HEK293 (cell line): ENCODE data around the gene TJP3.

ENCODE experiments used
- CTCF ChIA-PET: fragments of 350-600 bp; formaldehyde crosslinking; extraction: SDS; loops from one replicate; lab custom pipeline; 2021; ENCODE audit warnings: antibody characterized with exemption; lab: Yijun Ruan, JAX
- POLR2A ChIA-PET: fragments of 300-600 bp; formaldehyde crosslinking; extraction: SDS; loops from one replicate; lab custom pipeline; 2020; ENCODE audit warnings: antibody characterized with exemption, inconsistent platforms; lab: Yijun Ruan, JAX
- H3K27ac ChIP-seq: fragments of 200-500 bp; sonication (Bioruptor generic); 2 replicates; pipeline ENCODE4 v1.5.1; 2014; ENCODE audit warnings: low read depth, low read length, control low read depth, inconsistent platforms; ENCODE audit errors: extremely low read depth
- H3K36me3 ChIP-seq, 2 experiments: fragments of 200-500 bp in 1 of 2; sonication (Bioruptor generic) in 1 of 2; 1 replicate in 1 of 2; 2 replicates in 1 of 2; pipeline ENCODE4 v1.5.1; 2014 to 2017; ENCODE audit warnings: inconsistent platforms in 2 of 2, low read length in 2 of 2; ENCODE audit not compliant: control insufficient read depth in 2 of 2, insufficient read depth in 1 of 2
- H3K4me1 ChIP-seq: fragments of 200-500 bp; sonication (Bioruptor generic); 2 replicates; pipeline ENCODE4 v1.5.1; 2014; ENCODE audit warnings: mild to moderate bottlenecking, low read length, inconsistent platforms; ENCODE audit not compliant: control insufficient read depth, insufficient read depth
- H3K4me3 ChIP-seq: 2 replicates; pipeline ENCODE4 v1.5.1; 2011; ENCODE audit warnings: low read depth, mild to moderate bottlenecking, control low read depth, low read length, moderate library complexity
- H3K9me3 ChIP-seq: fragments of 200-500 bp; sonication (Bioruptor generic); 2 replicates; pipeline ENCODE4 v1.5.1; 2014; ENCODE audit warnings: low read depth, low read length, inconsistent platforms; ENCODE audit not compliant: control insufficient read depth, insufficient read depth
- KLF1 ChIP-seq: fragments of 450-650 bp; formaldehyde crosslinking; IDR thresholded peaks from 2 replicates; pipeline ENCODE4 v1.5.1; 2016; ENCODE audit warnings: missing biosample characterization, missing genetic modification characterization
- MYNN ChIP-seq: fragments of 450-650 bp; formaldehyde crosslinking; IDR thresholded peaks from 2 replicates; pipeline ENCODE4 v1.5.1; 2016; ENCODE audit warnings: missing biosample characterization, missing genetic modification characterization, borderline replicate concordance
- MZF1 ChIP-seq: fragments of 450-650 bp; formaldehyde crosslinking; IDR thresholded peaks from 2 replicates; pipeline ENCODE4 v1.5.1; 2017; ENCODE audit warnings: missing biosample characterization, missing genetic modification characterization, borderline replicate concordance
- RBAK ChIP-seq: fragments of 450-650 bp; formaldehyde crosslinking; IDR thresholded peaks from 2 replicates; pipeline ENCODE4 v1.5.1; 2016; ENCODE audit warnings: missing biosample characterization, missing genetic modification characterization
- TRIM28 ChIP-seq: IDR thresholded peaks from 2 replicates; pipeline ENCODE4 v1.6.1; 2011; ENCODE audit warnings: low read length, control low read depth, borderline replicate concordance
- ZFP69B ChIP-seq: fragments of 450-650 bp; formaldehyde crosslinking; IDR thresholded peaks from 2 replicates; pipeline ENCODE4 v1.5.1; 2016; ENCODE audit warnings: missing biosample characterization, missing genetic modification characterization
- ZNF121 ChIP-seq: fragments of 450-650 bp; formaldehyde crosslinking; IDR thresholded peaks from 2 replicates; pipeline ENCODE4 v1.5.1; 2016; ENCODE audit warnings: missing biosample characterization, missing genetic modification characterization
- ZNF24 ChIP-seq: fragments of 450-650 bp; formaldehyde crosslinking; IDR thresholded peaks from 2 replicates; pipeline ENCODE4 v1.5.1; 2016; ENCODE audit warnings: missing biosample characterization, missing genetic modification characterization
- ZNF266 ChIP-seq: fragments of 450-650 bp; formaldehyde crosslinking; IDR thresholded peaks from 2 replicates; pipeline ENCODE4 v1.5.1; 2016; ENCODE audit warnings: missing biosample characterization, missing genetic modification characterization, low read depth
- ZNF311 ChIP-seq: fragments of 450-650 bp; formaldehyde crosslinking; IDR thresholded peaks from 2 replicates; pipeline ENCODE4 v1.5.1; 2017; ENCODE audit warnings: missing biosample characterization, missing genetic modification characterization, borderline replicate concordance
- ZNF341 ChIP-seq: fragments of 450-650 bp; formaldehyde crosslinking; IDR thresholded peaks from 2 replicates; pipeline ENCODE4; 2016; ENCODE audit warnings: low read depth, missing biosample characterization, missing genetic modification characterization
- ZNF549 ChIP-seq: fragments of 450-650 bp; IDR thresholded peaks from 2 replicates; pipeline ENCODE4 v1.5.1; 2018; ENCODE audit warnings: missing biosample characterization, missing genetic modification characterization, mild to moderate bottlenecking, inconsistent platforms, moderate library complexity
- ZNF585B ChIP-seq: fragments of 450-650 bp; formaldehyde crosslinking; IDR thresholded peaks from 2 replicates; pipeline ENCODE4 v1.5.1; 2016; ENCODE audit warnings: missing biosample characterization, missing genetic modification characterization
- ZNF624 ChIP-seq: fragments of 450-650 bp; formaldehyde crosslinking; IDR thresholded peaks from 2 replicates; pipeline ENCODE4 v1.5.1; 2017; ENCODE audit warnings: missing biosample characterization, missing genetic modification characterization
- ZNF785 ChIP-seq: fragments of 450-650 bp; formaldehyde crosslinking; IDR thresholded peaks from 2 replicates; pipeline ENCODE4 v1.5.1; 2016; ENCODE audit warnings: missing biosample characterization, missing genetic modification characterization
- TF ChIP-seq, protein P1 (sequence below): fragments of 450-650 bp; formaldehyde crosslinking; IDR thresholded peaks from 2 replicates; pipeline ENCODE4 v1.5.1; 2016; ENCODE audit warnings: missing biosample characterization, missing genetic modification characterization
- TF ChIP-seq, protein P2 (sequence below): fragments of 450-650 bp; formaldehyde crosslinking; IDR thresholded peaks from 2 replicates; pipeline ENCODE4 v1.5.0; 2017; ENCODE audit warnings: missing biosample characterization, missing genetic modification characterization, borderline replicate concordance
- TF ChIP-seq, protein P3 (sequence below): fragments of 450-650 bp; formaldehyde crosslinking; IDR thresholded peaks from 2 replicates; pipeline ENCODE4 v1.5.1; 2016; ENCODE audit warnings: missing biosample characterization, missing genetic modification characterization
- TF ChIP-seq, protein P4 (sequence below): fragments of 450-650 bp; formaldehyde crosslinking; IDR thresholded peaks from 2 replicates; pipeline ENCODE4 v1.5.1; 2017; ENCODE audit warnings: missing biosample characterization, missing genetic modification characterization

TJP3 gene

DNA sequence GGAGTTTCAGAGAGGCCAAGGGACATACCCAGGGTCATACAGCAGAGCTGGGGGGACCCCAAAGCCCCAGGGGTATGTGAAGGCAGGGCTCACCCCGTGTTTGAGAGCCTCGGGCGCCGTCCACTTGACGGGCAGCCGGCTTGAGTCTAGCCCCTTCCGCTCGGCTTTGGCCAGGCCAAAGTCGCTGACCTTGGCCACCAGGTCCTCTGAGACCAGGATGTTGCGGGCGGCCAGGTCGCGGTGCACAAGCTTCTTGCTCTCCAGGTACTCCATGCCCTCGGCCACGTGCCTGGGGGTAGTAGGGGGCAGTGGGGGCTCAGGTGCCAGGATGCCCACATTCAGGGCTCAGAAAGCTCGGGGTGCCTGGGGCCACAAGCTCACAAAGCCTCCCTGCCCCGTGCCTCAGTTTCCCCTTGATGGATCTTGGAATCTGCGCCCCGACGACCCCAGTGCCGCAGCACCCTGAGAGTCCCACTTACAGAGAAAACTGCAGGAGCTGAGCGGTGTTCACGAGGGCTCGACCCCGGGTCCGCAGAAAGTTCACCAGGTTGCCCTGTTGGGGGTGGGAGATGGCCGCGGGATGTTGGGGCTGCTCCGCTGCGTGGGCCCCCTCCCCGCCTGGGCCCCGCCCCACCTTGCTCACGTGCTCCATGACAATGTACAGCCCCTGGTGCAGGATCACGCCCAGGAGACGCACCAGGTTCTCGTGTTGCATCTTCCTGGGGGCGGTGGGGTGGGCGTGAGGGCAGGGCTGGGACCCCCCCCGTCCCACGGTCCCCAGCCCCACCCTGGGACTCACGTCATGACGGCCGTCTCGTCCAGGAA lies 70.9 kb downstream of the TJP3 start:
- ChIA-PET POLR2A (interaction anchor here (0.5 to 1.1 kb wide), 2 partner anchors 16 to 1091 kb away, joined by 3 to 4 read pairs; partner anchors contain the start of gene MRPL54), CTCF (no interaction called here)
- Histone ChIP-seq H3K4me1 (no peaks in the 10 kb centered on the region), H3K36me3 (no peaks in the 10 kb centered on the region), H3K4me3 (no peak overlapping the region), H3K27ac (no peak overlapping the region), H3K9me3 (no peaks in the 10 kb centered on the region)
- TF ChIP-seq, protein P1, sequence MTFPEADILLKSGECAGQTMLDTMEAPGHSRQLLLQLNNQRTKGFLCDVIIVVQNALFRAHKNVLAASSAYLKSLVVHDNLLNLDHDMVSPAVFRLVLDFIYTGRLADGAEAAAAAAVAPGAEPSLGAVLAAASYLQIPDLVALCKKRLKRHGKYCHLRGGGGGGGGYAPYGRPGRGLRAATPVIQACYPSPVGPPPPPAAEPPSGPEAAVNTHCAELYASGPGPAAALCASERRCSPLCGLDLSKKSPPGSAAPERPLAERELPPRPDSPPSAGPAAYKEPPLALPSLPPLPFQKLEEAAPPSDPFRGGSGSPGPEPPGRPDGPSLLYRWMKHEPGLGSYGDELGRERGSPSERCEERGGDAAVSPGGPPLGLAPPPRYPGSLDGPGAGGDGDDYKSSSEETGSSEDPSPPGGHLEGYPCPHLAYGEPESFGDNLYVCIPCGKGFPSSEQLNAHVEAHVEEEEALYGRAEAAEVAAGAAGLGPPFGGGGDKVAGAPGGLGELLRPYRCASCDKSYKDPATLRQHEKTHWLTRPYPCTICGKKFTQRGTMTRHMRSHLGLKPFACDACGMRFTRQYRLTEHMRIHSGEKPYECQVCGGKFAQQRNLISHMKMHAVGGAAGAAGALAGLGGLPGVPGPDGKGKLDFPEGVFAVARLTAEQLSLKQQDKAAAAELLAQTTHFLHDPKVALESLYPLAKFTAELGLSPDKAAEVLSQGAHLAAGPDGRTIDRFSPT (tag by site-specific recombination): 0 out of 2 replicates have a peak, but pooled peaks have one; percentile 17
- TF ChIP-seq MZF1: no peak
- TF ChIP-seq ZNF341: peak; percentile 43
- no peak for TF ChIP-seq ZNF624 (tag by site-specific recombination)
- TF ChIP-seq, protein P2, sequence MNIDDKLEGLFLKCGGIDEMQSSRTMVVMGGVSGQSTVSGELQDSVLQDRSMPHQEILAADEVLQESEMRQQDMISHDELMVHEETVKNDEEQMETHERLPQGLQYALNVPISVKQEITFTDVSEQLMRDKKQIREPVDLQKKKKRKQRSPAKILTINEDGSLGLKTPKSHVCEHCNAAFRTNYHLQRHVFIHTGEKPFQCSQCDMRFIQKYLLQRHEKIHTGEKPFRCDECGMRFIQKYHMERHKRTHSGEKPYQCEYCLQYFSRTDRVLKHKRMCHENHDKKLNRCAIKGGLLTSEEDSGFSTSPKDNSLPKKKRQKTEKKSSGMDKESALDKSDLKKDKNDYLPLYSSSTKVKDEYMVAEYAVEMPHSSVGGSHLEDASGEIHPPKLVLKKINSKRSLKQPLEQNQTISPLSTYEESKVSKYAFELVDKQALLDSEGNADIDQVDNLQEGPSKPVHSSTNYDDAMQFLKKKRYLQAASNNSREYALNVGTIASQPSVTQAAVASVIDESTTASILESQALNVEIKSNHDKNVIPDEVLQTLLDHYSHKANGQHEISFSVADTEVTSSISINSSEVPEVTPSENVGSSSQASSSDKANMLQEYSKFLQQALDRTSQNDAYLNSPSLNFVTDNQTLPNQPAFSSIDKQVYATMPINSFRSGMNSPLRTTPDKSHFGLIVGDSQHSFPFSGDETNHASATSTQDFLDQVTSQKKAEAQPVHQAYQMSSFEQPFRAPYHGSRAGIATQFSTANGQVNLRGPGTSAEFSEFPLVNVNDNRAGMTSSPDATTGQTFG: no peak
- no peak for TF ChIP-seq ZNF311 (tag by site-specific recombination)
- no peak for TF ChIP-seq ZNF585B (tag by site-specific recombination)
- 0 out of 2 replicates have a peak, but pooled peaks have one; percentile 11 for TF ChIP-seq KLF1 (tag by site-specific recombination)
- TF ChIP-seq ZNF24: no peak

DNA sequence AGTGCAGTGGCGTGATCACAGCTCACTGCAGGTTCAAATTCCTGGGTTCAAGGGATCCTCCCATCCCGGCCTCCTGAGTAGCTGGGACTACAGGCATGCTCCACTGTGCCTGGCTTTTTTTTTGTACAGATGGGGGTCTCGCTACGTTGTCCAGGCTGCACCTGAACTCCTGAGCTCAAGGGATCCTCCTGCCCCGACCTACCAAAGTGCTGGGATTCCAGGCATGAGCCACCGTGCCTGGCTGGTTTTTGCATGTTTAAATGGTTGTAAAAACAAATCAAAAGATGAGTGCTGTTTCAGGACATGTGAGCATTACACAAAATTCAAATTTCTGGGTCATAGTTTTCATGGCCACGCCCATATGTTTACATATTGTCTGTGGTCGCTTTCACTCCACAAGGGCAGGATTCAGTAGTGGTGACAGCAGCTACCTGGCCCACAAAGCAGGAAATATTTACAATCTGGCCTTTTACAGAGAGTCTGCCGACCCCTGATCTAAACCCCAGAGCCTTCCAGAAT lies 72.7 kb downstream of the TJP3 start:
- POLR2A ChIA-PET: interaction anchor here (1.5 kb wide), 1 partner anchor 11 kb away, joined by 6 read pairs; no protein-coding TSS in a partner anchor
- CTCF ChIA-PET: no interaction called here

DNA sequence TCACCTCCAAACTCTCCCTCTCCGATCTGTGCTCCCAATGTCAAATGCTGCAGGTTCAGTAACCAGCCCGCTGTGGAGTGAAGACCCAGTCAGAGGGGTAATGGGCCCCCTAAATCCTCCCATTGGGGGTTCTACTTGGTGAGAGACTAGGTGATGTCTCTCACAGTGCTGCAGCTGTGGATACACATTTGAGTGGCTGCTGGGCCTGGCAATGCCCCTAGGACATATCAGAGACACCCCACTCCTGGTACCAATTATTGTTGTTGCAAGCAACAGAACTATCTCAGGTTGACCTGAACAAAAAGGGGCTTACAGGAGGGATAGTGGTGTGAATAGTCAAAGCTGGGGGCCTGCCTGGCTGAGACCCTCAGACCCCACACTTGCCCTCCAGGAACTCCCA lies 73.4 kb downstream of the TJP3 start:
- no peaks in the 10 kb centered on the region for H3K9me3 ChIP-seq
- ChIA-PET POLR2A (no interaction called here), CTCF (no interaction called here)
- no peak overlapping the region for H3K4me3 ChIP-seq
- H3K4me1 ChIP-seq: no peaks in the 10 kb centered on the region
- no peak overlapping the region for H3K27ac ChIP-seq
- H3K36me3 ChIP-seq: no peaks in the 10 kb centered on the region
- TF ChIP-seq ZFP69B: no peak
- TF ChIP-seq, protein P3, sequence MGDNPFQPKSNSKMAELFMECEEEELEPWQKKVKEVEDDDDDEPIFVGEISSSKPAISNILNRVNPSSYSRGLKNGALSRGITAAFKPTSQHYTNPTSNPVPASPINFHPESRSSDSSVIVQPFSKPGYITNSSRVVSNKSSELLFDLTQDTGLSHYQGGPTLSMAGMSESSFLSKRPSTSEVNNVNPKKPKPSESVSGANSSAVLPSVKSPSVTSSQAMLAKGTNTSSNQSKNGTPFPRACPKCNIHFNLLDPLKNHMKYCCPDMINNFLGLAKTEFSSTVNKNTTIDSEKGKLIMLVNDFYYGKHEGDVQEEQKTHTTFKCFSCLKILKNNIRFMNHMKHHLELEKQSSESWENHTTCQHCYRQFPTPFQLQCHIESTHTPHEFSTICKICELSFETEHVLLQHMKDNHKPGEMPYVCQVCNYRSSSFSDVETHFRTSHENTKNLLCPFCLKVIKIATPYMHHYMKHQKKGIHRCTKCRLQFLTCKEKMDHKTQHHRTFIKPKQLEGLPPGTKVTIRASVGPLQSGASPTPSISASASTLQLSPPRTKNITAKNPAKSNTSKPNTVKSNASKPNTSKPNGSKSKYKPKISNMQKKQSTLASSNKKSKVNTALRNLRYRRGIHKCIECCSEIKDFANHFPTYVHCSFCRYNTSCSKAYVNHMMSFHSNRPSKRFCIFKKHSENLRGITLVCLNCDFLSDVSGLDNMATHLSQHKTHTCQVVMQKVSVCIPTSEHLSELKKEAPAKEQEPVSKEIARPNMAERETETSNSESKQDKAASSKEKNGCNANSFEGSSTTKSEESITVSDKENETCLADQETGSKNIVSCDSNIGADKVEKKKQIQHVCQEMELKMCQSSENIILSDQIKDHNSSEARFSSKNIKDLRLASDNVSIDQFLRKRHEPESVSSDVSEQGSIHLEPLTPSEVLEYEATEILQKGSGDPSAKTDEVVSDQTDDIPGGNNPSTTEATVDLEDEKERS (tag by site-specific recombination): 0 out of 2 replicates have a peak, but pooled peaks have one; percentile 25
- no peak for TF ChIP-seq RBAK (tag by site-specific recombination)
- TF ChIP-seq, protein P4, sequence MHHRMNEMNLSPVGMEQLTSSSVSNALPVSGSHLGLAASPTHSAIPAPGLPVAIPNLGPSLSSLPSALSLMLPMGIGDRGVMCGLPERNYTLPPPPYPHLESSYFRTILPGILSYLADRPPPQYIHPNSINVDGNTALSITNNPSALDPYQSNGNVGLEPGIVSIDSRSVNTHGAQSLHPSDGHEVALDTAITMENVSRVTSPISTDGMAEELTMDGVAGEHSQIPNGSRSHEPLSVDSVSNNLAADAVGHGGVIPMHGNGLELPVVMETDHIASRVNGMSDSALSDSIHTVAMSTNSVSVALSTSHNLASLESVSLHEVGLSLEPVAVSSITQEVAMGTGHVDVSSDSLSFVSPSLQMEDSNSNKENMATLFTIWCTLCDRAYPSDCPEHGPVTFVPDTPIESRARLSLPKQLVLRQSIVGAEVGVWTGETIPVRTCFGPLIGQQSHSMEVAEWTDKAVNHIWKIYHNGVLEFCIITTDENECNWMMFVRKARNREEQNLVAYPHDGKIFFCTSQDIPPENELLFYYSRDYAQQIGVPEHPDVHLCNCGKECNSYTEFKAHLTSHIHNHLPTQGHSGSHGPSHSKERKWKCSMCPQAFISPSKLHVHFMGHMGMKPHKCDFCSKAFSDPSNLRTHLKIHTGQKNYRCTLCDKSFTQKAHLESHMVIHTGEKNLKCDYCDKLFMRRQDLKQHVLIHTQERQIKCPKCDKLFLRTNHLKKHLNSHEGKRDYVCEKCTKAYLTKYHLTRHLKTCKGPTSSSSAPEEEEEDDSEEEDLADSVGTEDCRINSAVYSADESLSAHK (tag by site-specific recombination): no peak
- no peak for TF ChIP-seq ZNF785 (tag by site-specific recombination)
- TF ChIP-seq TRIM28: no peak
- no peak for TF ChIP-seq ZNF549
- no peak for TF ChIP-seq MYNN

More for the DNA sequence above, 72.7 kb downstream of the TJP3 start:
- Histone ChIP-seq H3K27ac (no peak overlapping the region), H3K4me3 (no peak overlapping the region), H3K4me1 (no peaks in the 10 kb centered on the region), H3K36me3 (no peaks in the 10 kb centered on the region), H3K9me3 (no peaks in the 10 kb centered on the region)
- TF ChIP-seq ZNF266 (tag by site-specific recombination) (peak; percentile 78; the same call in 1 of the 2 replicates), KLF1 (tag by site-specific recombination) (no peak), ZNF121 (tag by site-specific recombination) (peak; percentile 66; the same call in 1 of the 2 replicates)
